Inferior parietal cortex (tissue), 1 donor: ENCODE data around the gene GP9.
"Not testable (repeated sequence)": the region's sequence is repeated elsewhere in the genome, so short reads cannot be mapped to it uniquely, and the experiment has no call there.

ENCODE experiments used
- DNase-seq: peaks from one replicate; pipeline ENCODE4 v3.0.0-alpha.2; 2016; ENCODE audit errors: extremely low spot score

The GP9 gene

DNA sequence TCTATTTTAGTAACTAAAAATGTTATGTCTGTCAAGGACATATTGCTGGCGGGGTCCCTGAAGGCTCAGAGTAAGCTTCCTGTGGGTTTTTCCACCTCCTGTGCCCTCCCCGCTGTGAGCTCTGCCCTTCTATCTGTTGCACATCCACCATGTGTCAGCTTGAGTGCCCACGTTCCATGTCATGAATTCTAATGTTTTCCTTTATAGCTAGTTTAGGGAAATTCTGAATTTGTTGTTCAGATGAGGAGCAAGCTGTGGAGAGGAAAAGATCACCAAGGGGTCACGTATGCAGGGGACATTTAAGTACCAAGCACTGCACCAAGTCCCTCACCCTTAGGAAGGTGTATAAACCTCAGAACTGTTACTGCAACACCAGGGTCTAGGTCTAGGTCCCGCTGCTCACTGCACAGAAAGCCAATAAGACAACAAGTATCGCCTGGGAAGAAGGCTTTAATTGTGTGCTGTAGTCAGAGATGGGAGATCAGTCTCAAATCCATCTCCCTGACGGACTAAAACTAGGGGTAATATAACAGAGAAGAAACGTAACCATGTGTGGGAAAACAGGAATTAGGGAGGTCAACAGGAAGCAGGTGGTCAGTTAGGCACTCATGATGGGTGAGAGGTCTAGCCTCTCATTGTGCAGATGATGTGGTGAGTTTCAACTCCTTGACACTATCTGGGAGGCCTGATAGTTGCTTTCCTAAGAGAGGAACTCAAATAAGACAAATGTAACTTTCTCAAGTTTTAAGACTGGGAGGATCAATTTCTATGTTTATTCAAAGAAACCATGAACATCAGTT is 9.7 kb downstream of the GP9 start:
- DNase-seq: no peak

DNA sequence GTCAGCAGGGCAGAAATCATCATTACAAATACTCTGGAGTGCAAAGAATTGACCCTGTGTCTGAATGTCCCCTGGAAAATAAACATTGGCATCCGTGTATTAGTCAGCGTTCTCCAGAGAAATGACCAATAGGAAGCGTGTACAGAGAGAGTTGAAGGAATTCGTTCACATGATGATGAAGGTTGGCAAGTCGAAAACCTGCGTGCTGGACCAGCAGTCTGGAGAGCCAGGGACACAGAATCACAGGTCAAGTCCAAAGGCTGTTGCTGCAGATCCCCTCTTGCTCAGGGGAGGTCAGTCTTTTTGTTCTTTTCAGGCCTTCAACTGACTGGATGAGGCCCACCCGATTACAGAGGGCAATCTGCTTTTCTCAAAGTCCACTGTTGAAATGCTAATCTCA is 16.6 kb downstream of the GP9 start:
- no peak for DNase-seq

DNA sequence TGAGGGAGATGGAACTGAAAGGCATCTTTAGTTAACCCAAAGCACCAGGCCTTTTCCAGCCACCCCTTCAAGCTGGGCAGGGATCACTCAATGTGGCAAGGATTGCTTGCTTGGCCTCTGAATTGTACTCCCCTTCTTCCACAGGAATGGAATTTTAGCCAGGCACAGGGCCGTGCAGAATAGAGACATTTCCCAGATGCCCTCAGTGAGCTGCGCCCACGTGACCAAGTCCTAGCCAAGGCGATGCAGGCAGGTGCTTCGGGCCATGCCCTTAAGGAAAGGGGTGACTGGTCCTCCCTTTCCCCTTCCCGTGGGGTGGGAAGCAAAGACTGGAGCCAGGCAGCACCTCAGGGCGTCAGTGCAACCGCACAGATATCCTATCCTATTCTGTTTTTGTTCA is 17.9 kb downstream of the GP9 start:
- DNase-seq: no peak

DNA sequence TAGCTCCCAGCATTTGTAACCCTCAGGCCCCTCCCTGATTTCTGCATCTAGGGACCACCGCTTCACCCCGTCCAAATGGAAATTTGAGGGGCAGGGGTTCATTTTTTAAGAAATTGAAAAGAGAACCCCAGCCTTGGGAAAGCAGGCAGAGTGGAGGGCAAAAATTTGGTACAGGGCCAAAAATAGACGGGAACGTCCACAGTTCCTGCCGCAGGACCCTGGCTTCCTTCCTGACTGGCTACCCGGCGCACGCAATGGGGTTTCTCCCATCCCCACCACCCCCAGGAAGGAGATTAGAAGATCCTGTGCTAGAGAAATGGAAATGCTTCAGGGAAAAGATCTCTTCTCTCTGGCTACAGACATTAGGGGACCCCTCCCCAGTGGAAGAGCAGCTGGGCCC is 20.9 kb downstream of the GP9 start:
- no peak for DNase-seq

DNA sequence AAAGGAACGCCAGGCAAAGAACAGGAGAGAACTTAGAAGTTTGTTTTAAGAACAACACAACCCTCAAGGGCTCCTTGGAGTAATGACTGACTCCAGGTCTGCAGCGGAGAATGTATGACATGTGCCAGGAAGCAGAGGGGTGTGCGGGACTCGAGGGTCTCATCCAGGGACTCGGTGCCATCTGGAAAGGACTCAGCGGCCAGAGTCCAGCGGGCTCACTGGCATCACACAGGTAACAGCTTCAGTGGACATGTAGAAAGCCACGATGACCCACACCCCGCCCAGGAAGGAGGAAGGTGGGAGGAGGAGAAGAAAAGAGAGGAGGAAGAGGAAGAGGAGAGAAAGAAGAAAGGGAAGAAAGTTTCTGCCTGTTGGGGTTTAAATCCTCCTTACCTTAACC is 21.4 kb downstream of the GP9 start:
- no peak for DNase-seq

DNA sequence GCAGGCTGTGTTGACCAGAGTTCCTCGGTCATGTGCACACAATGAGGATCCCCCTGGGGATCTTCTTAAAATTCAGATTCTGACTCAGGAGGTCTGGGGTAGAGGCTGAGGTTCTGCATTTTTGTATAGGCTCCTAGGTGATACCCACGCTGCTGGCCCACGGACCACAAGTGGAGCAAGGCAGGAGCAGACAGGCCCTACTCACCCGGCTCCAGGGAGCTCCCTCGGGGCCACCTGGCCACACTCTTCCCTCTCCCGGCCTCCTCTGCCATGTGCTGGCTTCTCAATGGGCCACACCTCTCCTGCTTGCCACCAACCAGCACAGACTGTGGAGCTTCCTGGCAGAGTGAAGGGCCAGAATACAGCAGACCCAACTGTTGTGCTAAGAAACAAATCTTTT is 23.9 kb downstream of the GP9 start:
- DNase-seq: no peak

DNA sequence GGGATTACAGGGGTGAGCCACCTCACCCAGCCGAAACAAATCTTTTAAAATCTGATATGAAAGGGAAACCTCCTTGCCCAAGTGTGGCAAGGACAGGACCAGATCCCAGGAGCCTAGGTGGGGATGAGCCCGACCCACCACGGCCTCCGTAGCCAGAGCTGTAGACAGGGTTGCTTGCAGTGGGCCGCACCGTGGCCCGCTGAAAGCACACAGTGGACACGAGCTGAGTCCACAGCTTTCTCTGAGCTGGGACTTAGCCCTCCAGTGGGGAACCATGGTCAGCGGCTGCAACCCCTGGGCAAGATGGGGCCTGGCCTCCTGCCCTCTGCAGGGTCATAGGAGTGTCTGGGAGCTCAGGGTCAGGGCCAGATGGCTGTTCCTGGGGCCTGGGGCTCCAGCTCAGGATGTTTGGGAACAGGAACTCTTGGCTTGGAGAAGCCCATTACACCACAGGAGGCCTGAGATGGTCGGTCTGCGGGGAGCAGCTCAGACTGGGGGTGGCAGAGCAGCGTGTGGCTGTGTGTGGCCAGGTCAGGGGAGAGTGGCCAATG is 24.7 kb downstream of the GP9 start:
- no peak for DNase-seq

DNA sequence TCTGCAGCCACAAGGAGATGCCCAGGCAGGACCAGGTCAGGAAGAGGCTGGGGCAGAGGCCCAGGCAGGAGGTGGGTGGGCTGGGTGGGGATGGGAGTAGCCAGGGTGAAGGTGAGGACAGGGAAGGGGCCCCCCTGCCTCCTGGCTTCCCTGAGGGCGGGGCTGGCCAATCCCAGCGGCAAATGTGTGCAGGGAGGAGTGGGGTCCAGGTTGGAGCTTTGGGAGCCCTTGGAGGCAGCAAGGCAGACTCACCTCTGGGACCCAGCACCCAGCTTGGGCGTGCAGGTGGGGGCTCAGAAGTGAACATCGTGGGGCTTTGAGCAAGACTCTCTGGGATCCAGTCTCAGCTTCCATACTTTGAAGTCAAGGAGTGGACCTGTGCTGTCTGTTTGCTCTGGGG is 25.2 kb downstream of the GP9 start:
- DNase-seq: no peak

DNA sequence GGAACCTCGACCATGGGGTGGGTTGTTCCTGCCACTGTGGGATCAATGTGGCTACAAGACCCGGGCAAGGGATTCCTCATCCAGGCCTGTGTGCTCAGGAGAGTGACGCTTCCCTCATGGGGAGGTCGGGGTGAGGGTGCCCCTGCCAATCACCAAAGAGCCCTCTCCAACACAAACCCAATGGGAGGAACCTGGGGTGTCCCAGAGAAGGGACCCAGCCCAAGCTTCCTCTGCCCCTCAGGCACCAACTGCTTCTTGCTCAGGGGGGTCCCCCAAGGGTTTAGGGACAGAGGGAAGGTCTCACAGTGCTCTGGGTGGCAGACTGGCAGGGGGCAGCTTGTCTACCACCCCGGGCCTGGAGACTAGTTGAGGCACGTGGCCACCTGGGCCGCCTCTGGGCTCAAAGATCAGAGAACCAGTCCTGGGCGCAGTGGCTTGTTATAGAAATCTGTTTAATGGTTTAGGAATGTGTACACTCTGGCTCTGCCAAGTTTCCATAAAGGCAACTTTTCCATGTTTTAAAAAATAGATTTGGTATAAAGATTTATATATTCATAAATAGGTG is 26.6 kb downstream of the GP9 start:
- DNase-seq: no peak

DNA sequence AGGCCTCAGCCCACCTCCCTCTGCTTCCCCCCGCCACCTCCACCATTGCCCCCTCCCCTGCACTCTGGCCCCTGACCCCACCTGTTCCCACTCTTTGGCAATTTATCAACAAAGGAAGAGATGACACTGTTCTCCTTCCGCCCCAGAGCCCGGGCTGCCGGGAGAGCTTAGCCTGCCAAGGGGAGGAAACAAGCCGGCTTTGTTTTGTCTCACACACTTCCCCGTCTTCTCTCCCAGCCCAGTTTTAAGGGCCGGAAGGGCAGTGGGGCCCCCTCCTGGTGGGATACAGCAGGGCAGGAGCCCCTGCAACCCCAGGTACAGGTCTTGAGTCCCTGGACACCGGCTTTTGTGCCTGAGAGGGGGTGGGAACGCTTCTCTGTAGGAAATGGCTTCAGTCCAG is 27.3 kb downstream of the GP9 start:
- DNase-seq: not testable (repeated sequence)

DNA sequence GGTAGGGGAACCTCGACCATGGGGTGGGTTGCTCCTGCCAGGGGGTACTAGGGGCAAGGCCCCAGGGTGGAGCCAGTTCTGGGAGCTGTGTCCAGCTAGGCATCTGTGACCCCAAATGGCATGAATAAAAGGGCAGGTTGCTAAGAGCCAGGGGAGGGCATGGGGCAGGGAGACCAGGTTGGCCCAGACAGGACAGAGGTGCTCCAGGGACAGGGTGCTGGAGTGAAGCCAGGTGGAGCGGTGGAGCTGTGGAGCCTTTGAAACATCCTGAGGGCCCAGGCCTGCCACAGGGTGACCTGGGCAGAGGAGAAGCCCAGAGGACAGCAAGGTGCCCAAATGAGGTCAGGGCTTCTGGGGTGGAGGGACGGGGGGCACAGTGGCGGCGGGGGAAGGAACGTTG is 27.7 kb downstream of the GP9 start:
- DNase-seq: not testable (repeated sequence)

DNA sequence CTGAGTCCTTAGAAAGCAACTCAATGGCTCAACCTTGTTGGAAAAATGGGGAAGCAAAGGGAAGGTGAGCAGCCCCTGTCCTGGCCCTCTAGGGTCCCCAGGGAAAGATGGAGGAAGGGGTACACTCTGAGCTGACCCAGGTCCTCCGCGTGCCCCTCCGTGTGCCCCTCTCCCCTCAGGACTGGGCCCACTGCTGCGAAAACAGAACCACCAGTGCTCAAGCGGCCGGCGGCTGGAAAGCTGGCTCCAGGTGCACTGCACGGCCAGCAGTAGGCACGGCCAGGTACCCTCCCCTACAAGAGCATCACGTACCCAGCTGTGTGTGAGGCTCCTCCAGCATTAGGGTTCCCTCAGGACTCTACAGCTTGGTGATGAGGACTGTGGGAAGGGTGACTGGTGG is 34.7 kb downstream of the GP9 start:
- DNase-seq: no peak

DNA sequence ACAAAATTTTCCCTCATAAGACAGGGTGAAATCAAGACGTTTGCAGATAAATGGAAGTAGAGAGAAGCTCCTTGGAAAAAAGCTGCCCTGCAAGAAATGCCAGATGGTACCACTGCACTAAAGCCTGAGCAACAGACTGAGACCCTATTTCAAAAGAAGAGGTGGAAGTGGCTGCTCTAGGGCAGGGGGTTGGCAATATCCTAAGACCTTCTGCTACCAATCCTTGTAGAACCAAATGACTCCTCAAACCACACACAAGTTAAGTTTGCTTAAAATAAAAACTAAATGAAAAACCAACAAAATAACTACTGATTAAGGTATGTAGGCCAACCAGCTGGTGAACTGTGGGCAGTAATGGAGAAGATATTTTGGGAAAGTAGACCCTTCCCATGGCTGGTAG is 39.7 kb downstream of the GP9 start:
- no peak for DNase-seq

DNA sequence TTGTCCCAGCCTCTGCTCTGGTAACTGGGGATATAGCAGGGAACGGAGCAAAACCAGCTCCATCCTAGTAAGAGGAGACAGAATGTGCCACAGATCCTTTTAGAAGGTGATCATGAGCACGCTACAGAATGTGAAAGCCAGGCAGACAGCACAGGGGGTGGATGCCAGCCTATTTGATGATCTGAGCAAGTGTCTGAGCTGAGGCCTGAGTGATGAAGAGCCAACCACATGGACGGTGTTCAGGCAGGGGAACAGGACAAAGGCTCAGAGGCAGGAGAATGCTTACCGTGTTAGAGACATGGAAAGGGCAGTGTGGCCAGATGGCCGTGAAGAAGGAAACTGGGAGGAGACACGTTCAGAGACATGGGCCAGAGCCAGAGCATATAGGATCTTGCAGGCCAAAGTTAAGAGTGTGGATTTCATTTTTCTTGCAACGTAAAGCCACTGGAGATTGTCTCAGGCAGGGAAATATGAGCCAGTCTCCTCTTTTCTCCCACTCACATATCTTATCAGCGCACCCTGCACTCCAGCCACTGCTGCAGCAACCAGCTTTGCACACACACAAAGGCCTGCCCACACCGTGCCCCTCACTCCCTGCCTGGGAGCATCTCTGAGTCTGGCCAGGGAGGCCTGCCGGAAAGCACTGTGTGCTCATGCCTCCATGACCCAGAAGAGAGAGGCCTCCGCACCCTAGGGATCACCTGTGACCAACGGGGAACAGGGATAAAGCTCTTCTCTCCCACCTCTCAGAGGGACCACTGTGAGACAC is 41.0 kb downstream of the GP9 start:
- DNase-seq: no peak

DNA sequence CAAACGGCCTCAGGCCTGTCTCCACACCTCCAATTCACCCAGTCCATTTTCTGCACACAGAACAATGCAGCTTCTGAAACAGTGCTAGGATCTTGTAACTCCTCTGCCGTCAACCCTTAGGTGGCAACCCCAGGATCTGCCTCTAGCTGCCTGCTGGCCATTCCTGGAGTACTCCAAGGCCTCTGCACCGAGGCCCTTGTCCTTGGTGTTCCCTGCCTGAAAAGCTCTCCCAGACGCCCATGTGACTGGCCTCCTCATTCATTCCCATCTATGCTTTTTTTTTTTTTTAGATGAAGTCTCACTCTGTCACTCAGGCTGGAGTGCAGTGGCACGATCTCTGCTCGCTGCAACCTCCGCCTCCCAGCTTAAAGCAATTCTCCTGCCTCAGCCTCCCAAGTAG is 42.7 kb downstream of the GP9 start:
- DNase-seq: no peak

DNA sequence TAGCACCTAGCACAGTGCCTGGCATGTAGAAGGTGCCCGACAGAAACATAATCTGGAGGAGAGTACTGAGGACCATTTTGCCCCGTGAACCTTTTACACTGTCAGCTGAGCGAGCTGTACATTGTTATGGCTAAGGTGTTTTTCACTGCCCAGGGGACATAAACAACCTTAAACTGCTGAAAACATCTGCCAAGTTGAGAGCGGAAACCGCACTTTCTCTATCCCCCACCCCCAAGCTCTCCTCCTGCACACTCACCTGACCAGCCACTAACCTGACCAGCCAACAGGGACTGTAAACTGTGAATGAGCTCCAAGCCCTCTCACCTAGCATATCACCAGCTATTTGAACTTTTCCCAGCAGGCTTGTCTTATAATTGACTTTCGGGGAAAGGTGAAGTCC is 43.5 kb downstream of the GP9 start:
- DNase-seq: no peak

DNA sequence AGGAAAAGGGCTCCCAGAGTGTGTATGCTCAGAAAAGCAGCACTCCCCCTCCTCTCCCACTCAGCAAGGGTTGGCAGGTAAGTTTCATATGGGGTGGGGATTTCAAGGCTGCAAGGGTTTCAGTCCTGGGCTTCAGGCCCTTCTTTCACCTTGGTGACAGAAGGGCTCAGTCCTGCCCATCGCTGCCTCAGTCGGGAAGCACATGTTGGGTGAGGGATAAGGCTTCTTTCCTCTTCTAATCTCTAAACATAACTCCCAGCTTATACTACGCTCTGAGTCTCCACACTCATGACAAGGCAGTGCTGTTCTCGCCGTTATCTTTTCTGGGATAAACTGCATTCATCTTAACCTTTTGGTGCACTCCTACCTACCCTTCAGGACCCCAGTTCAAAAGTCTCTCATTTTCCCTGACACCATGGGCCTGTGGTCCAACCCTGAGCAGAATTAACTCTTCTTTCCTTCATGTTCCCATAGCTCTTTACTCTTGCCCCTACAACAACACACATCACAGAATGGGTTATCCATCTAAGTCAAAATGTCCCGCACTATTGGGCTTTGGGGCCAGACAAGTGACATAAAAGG is 44.0 kb downstream of the GP9 start:
- no peak for DNase-seq

DNA sequence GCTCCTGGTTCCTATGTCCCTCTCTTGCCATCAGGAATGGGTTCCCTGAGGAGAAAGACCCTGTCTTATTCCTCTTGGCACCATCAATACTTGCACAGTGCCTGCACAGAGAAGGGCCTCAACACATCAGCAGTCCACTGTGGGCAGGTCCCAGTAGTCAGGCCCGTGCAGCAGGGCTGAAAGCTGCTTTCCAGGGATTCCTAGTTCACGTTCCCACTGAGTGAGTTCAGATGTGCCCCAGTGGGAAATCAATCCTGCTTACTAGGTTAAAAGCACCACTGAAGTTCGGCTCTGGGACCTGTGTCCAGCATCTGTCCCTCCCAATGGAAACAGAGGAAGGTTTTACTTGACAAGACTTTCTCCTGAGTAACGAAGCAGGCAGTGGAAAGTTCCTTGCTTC is 45.3 kb downstream of the GP9 start:
- no peak for DNase-seq

DNA sequence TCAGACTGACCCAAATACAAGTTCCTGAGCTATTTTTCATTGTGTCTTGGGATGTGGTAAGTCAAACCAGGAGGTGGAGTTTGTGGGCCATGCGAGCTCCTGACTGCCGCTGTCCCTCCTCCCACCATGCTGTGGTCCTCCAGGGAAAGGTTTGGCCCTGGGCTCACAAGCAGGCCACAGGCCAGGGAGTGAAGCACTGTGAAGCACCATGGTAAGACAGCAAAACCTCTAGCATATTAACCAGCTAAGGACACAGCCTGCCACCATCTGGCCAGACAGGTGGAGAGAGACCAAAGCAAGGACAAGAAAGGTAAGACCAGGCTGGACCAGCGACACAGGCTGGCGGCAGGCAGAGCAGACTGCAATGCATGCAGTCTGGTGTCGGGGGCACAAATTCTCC is 45.7 kb downstream of the GP9 start:
- DNase-seq: no peak

DNA sequence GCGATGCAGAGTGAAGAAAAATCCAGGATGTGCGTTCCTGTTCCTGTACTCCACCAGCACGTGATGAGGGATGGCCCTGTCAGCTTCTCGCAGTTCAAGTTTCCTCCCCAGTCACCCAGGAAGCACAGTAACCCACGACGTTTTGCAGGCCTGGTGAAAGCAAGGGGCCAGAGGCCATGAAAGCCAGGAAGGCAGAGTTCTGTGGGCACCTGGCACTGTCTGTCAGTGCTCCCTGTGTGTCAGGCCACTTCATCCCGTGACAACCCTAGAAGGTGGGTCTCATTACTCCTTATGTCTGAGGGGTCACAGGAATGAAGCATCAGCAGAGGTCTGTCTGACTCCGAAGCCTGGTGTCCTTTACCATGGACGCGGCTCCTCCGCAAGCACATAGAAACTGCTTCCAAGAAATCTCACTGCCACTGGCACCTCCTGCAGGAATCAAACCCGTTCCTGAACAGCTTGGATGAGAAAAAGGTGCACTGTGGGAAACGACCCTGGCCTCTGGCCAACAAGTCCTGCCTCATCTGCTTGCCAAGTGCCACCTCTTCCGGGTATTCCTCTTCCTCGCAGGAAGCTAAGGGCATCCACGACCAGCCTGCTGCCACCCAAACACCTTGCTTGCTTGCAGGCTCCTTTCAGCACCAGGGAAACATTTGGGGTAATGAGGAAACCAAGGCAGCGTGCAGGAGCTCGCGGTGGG is 46.4 kb downstream of the GP9 start:
- DNase-seq: no peak

DNA sequence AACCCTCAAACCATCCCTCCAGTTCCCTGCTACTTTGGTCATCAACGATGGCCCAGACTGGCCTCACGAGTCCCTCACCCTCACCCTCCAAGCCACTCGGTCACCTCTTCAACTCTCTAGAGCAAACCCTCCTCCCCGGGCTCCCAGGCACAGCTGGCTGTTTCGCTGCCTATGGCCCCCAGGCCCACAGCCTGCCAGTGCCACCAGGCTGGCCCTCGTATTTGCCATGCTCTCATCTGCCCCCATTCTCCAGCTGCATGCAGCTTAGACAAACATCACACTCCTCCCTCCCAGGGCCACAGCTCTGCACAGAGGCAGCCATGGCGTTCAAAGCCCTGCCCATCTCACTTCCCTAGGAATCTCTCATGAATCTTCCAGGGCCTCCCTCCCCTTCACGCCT is 47.2 kb downstream of the GP9 start:
- DNase-seq: no peak
